Ureter (tissue), 1 donor: Measurements from ENCODE around the gene RAB10. TPM values are rescaled to one million over a fixed set of nuclear protein-coding genes. Genes with fewer than 3 reads are reported as not detected.
A peak's percentile ranks its signal among the peaks of the same experiment; 100 is the strongest.
"Not testable (repeated sequence)": the region's sequence is repeated elsewhere in the genome, so short reads cannot be mapped to it uniquely, and the experiment has no call there.

Source experiments
- DNase-seq: peaks from one replicate; pipeline ENCODE4 v3.0.0-alpha.2; 2020; ENCODE audit warnings: low spot score
- total RNA-seq: library from RNA; stranded (reverse); gene quantifications from one replicate; pipeline ENCODE4 v1.2.4, GENCODE V29; 2023
- donor health status: DM: yes; HTN: yes; CAD: no.

The RAB10 gene
- total RNA-seq, 1 donor from 2014 or later, result 180 TPM

DNA sequence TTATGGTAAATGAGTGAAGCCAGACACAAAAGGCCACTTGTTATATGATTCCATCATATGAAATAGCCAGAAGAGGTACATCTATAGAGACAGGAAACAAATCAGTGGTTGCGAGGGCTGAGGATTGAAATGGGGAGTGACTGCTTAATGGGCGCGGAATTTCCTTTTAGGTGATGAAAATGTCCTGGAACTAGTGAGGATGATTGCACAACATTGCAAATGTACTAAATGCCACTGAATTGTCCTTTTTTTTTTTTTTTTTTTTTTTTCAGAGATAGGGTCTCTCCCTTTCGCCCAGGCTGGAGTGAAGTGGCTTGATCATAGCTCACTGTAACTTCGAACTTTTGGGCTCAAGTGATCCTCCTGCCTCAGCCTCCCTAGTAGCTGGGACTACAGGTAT lies 123.7 kb downstream of the RAB10 start:
- DNase-seq, result peak; percentile 1

DNA sequence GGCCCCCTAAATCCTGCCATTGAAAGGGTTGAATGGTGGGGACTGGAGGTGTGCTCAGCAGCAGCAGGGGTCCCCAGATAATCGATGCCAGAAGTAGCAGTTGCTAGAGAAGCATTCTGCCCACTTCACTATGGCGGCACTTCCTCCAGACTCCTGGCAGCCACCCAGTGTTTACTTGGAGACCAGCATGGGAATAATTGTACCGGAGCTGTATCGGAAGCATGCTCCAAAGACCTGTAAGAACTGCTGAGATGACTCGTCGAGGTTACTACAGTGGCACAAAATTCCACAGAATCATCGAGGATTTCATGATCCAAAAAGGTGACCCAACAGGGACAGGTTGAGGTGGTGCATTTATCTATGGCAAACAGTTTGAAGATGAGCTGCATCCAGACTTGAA lies 128.0 kb downstream of the RAB10 start:
- peak; percentile 9 for DNase-seq

- DNase-seq, result no peak
Measured at GRCh38 chr2:26162963-26163362, 129.1 kb downstream of the RAB10 start.

- DNase-seq, result no peak
Measured at GRCh38 chr2:26164231-26164630, 130.3 kb downstream of the RAB10 start.

GRCh38 chr2:26164641-26165211 lies 130.8 kb downstream of the RAB10 start:
- DNase-seq, result no peak

DNA sequence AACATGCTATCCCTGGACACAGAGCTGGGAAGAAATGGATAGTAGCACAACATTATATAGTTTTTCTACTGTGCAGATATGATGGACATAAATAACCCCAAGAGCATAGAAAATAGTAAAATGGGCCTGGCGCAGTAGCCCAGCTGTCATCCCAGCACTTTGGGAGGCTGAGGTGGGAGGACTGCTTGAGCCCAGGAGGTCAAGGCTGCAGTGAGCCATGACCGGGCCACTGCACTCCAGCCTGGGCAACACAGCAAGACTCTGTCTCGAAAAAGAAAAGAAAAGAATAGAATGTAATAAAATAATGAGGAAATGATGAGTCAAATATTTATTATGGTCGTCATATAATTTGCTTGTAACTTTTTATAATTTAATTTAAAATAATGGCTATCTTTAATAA lies 131.5 kb downstream of the RAB10 start:
- DNase-seq, result no peak

DNA sequence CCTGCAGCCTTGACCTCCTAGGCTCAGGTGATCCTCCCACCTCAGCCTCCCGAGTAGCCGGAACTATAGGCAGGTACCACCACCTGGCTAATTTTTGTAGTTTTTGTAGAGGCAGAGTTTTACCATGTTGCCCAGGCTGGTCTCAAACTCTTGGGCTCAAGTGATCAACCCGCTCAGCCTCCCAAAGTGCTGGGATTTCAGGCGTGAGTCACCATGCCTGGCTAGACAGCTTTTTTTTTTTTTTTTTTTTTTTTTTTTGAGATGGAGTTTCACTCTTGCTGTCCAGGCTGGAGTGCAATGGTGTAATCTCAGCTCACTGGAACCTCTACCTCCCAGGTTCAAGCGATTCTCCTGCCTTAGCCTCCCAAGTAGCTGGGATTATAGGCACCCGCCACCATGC lies 132.7 kb downstream of the RAB10 start:
- not testable (repeated sequence) for DNase-seq

- DNase-seq, result no peak
Measured at GRCh38 chr2:26168785-26169184, 134.9 kb downstream of the RAB10 start.

GRCh38 chr2:26169226-26169625 lies 135.3 kb downstream of the RAB10 start:
- DNase-seq, result no peak

GRCh38 chr2:26169681-26170414 lies 136.0 kb downstream of the RAB10 start:
- DNase-seq, result no peak

DNA sequence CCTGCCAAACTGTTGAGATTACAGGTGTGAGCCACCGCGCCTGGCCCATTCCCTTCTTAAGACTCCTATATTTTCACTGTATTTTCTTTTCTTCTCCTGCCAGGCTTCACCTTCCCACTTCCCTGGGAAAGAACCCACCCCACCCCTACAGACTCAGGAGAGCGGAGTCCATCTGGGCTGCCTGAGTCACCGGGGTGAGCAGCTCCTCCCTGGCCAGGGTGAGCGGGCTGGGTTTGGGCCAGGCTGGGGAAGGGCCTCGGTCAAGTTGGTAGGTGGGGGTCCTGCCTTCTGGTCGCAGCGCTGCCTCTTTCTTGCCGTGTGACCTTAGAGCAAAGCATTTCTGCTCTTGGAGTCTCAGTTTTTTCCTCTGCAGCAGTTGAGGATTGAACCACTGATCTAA lies 136.9 kb downstream of the RAB10 start:
- DNase-seq, result no peak

DNA sequence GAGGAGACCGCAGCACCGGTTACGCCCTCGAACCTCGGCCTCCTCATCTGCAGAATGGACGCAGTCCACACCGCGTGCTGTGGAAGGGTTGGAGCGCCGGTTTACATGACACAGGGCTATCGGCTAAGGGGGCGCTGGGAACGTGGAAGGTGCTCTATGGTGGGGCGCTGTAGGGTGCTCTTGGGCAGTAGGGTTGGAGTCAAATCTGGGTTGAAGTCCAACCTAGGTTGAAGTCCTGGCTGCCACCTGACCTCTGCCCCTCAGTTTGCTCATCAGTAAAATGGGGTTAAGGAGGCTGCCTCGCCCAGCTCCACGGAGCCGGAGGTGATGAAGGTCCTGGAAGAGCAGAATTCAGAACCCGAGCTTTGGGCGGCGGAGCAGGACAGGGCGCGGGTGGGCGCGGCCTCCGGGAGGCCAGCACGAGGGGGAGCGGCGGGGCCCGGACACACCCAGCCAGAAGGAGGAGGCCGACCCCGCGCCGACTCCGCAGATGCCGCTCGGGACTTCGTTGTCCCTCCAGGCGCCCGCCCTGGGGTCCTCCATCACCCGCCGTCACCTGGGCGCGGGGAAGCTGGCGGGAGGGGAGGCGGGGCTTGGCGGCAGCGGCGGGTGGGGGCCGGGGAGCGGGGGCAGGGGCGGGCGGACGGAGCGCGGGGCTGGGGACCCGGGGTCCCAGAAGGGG lies 138.4 kb downstream of the RAB10 start:
- no peak for DNase-seq

DNA sequence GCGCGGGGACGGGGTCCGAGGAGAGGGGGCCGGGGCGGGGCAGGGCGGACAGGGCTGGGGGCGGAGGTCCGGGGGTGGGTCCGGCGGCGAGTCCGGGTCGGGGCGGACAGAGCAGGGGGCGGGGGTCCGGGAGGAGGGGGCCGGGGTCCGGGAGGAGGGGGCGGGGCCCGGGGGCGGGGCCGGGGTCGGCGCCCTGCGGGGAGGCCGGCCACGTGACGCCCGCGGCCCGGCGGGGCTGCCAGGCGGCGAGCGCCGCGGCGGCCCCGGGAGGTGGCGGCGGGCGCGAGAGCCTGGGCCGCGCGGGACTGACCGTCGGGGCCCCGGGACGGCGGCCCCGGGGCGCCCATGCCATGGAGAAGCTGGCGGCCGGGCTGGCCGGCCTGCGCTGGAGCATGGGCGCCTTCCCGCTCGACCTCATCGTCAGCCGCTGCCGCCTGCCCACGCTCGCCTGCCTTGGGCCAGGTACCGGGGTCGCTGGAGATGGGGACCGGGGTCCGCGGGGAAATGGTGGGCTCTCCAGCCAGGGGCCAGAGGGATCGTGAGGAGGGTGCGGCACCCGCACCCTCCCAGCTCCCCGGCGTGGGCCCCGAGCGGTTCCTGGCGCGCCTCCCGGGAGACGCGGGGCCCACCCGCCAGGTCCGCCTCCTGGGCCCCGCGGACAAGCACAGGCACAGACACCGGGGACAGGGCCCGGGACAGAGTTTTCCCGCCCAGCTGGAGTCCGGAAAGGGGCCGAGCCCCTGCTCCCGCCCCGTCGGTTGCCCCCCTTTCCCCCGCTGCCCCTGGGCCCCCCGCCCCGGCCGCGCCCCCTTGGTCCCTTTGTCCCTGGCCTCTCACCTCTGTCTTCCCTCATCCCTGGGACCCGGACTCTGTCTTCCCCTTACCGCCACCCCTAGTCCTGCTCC lies 139.2 kb downstream of the RAB10 start, which contains the start of gene GAREM2:
GAREM2 (plus strand) TSS at position 218 of the 905 bp plus-strand sequence; CDS start at position 351, 133 bp downstream.
- no peak for DNase-seq

- DNase-seq, result no peak
Measured at GRCh38 chr2:26173776-26174482, 140.0 kb downstream of the RAB10 start.

GRCh38 chr2:26174691-26175465 lies 141.0 kb downstream of the RAB10 start:
- no peak for DNase-seq

DNA sequence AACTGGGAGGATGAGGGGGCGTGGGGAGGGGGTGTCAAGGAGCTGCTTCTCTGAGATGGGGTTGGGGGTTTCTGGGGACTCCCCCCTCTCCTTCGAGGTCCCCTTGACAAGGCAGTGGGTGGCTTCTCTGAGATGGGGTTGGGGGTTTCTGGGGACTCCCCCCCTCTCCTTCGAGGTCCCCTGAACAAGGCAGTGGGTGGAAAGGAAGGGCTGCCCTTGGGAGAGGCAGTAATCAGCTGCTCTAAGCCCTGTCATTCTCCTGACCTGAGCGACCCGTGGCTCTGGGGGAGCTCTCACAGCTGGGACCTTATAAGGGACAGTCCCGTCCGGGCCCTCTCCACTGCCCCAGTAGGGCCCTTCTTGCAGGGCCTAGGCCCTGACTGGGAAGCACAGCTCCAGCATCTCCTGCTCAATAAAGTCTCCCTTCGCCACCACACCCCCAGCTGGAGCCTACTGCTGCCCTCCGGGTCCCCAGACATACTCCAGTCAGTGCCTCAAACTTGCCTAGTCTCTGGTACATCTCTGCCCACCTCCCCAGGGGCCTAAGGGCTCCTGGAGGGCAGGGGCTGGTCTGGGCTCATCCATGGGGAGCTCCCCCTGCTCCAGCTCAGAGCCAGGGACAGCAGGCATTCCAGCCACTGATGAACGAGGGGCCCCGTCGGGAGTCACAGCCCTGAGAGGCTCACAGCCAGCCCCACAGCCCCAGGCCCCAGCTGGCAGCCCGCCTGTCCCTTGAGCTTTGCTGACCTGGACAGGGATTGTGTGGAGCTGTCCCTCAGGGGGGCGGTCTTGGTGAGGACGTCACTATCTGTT lies 141.8 kb downstream of the RAB10 start:
- DNase-seq, result no peak

DNA sequence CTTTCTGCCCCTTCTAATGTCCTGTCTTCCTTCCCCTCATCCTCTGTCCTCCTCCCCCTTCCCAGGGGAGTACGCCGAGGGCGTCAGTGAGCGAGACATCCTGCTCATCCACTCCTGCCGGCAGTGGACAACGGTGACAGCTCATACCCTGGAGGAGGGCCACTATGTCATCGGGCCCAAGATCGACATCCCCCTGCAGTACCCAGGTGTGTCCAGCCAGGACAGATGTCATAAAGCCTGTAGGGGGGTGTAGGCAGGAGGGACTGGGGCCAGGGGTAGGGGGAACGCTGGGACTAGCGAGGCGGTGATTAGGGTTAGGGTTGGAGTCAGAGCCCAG lies 142.4 kb downstream of the RAB10 start:
- DNase-seq, result no peak

- no peak for DNase-seq
Measured at GRCh38 chr2:26177122-26177521, 143.2 kb downstream of the RAB10 start.

GRCh38 chr2:26178246-26178645 lies 144.4 kb downstream of the RAB10 start:
- DNase-seq, result no peak
